Stimulated activated memory B cell treated with anti-CD40 and anti-IgM and Interleukin-4, amounts not matched to agents 10 μg/mL and 1 μg/mL and 100 μg/mL, for 72 hours (primary cell): ENCODE results near the gene UBL5.
"Not testable (repeated sequence)": the region's sequence is repeated elsewhere in the genome, so short reads cannot be mapped to it uniquely, and the experiment has no call there.

Experiments
- ATAC-seq: fragments of 150-1000 bp; cut with Tn5 transposase; 2 replicates; pipeline ENCODE4 v1.10.0; 2021
- H3K27ac Mint-ChIP-seq: one replicate; pipeline ENCODE4 v1.8.0; 2022; ENCODE audit warnings: mild to moderate bottlenecking, mixed read lengths
- H3K27me3 Mint-ChIP-seq: one replicate; pipeline ENCODE4 v1.8.0; 2022; ENCODE audit warnings: mixed read lengths
- H3K36me3 Mint-ChIP-seq: one replicate; pipeline ENCODE4 v1.8.0; 2022; ENCODE audit warnings: mixed read lengths
- H3K4me1 Mint-ChIP-seq: one replicate; pipeline ENCODE4 v1.8.0; 2022; ENCODE audit warnings: mixed read lengths
- H3K4me3 Mint-ChIP-seq: one replicate; pipeline ENCODE4 v1.8.0; 2022; ENCODE audit warnings: mild to moderate bottlenecking, moderate library complexity, mixed read lengths
- H3K9me3 Mint-ChIP-seq: one replicate; pipeline ENCODE4 v1.8.0; 2022; ENCODE audit warnings: mixed read lengths

Gene UBL5

GRCh38 chr19:9835507-9835949 lies 7.8 kb downstream of the UBL5 start:
- H3K27ac Mint-ChIP-seq: peak overlapping the region; percentile 88
- H3K27me3 Mint-ChIP-seq: no peaks in the 10 kb centered on the region
- H3K9me3 Mint-ChIP-seq: no peaks in the 10 kb centered on the region
- peak; percentile 31 for ATAC-seq
- H3K36me3 Mint-ChIP-seq: peaks cover 18% of the 10 kb centered on the region
- H3K4me1 Mint-ChIP-seq: peaks cover 23% of the 10 kb centered on the region
- peak overlapping the region; percentile 98 for H3K4me3 Mint-ChIP-seq

GRCh38 chr19:9836021-9836420 lies 8.3 kb downstream of the UBL5 start:
- peak overlapping the region; percentile 98 for H3K4me3 Mint-ChIP-seq
- H3K27ac Mint-ChIP-seq: peak overlapping the region; percentile 48
- no peaks in the 10 kb centered on the region for H3K27me3 Mint-ChIP-seq
- no peak for ATAC-seq
- H3K9me3 Mint-ChIP-seq: no peaks in the 10 kb centered on the region
- peaks cover 20% of the 10 kb centered on the region for H3K36me3 Mint-ChIP-seq
- H3K4me1 Mint-ChIP-seq: peaks cover 23% of the 10 kb centered on the region

GRCh38 chr19:9838324-9838723 lies 10.6 kb downstream of the UBL5 start:
- Mint-ChIP-seq H3K27me3 (no peaks in the 10 kb centered on the region), H3K36me3 (peaks cover 43% of the 10 kb centered on the region), H3K4me3 (no peak overlapping the region), H3K9me3 (no peaks in the 10 kb centered on the region), H3K27ac (no peak overlapping the region), H3K4me1 (peaks cover 34% of the 10 kb centered on the region)
- no peak for ATAC-seq

DNA sequence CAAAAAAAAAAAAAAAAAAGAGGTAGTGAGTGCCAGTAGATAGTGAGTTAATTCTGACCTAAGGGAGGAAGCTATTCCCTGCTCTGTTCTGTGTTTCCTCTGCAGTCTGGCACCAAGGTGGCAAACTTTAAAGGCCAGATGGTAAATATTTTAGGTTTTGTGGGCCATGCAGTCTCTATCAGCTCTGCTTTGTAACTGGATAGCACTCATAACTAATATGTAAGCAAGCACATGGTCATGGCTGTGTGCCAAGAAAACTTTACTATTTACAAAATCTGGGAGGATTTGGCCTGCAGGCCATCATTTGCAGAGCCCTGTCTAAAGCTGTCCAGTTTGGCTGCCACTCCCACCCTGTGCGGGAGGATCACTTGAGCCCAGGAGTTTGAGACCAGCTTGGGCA lies 11.7 kb downstream of the UBL5 start:
- no peak for ATAC-seq
- Mint-ChIP-seq H3K4me1 (peaks cover 30% of the 10 kb centered on the region), H3K36me3 (peaks cover 54% of the 10 kb centered on the region), H3K4me3 (no peak overlapping the region), H3K9me3 (no peaks in the 10 kb centered on the region), H3K27me3 (no peaks in the 10 kb centered on the region), H3K27ac (no peak overlapping the region)

DNA sequence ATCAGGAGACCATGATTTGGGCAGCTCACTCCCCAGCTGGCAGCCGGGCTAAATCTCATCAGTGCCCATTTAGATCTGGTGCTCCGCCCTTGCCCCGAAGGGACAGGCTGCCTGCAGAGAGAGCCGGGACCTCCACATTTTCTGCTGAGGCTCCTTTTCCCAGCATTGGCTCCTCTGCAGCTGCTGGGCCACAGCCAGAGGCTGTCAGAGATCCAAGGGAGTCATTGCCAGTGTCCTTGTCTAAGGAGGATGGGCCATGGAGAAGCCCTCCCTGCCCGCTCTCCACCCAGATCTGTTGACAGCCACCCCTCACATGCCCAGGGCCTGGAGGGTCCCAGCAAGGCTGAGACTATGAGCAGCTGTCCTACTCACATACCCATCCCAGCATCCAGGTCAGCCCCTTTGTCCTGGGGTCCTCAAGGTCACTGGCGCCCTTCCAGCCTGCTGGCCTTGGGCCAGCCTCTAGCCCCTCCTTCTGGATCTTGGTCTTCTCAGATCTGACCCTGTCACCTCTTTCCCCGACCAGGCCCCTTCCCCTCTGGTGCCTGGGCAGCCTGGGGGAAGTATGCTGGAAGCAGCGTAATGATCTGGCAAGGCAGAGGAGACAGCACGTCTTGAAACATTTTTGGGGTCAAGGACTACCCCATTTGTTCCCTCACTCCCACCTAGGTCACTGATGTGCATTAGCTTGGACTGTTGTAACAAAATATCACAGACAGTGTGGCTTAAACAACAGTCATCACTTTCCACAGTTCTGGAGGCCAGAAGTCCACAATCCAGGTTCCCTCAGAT lies 15.3 kb downstream of the UBL5 start:
- no peaks in the 10 kb centered on the region for H3K27me3 Mint-ChIP-seq
- no peaks in the 10 kb centered on the region for H3K9me3 Mint-ChIP-seq
- no peak for ATAC-seq
- H3K36me3 Mint-ChIP-seq: peaks cover 81% of the 10 kb centered on the region
- H3K4me3 Mint-ChIP-seq: no peak overlapping the region
- no peak overlapping the region for H3K27ac Mint-ChIP-seq
- H3K4me1 Mint-ChIP-seq: peaks cover 33% of the 10 kb centered on the region

GRCh38 chr19:9843626-9844273 lies 16.0 kb downstream of the UBL5 start:
- ATAC-seq, H3K27ac Mint-ChIP-seq, H3K4me3 Mint-ChIP-seq, H3K27me3 Mint-ChIP-seq, H3K9me3 Mint-ChIP-seq: not testable (repeated sequence)
- Mint-ChIP-seq H3K36me3 (peaks cover 78% of the 10 kb centered on the region), H3K4me1 (peaks cover 32% of the 10 kb centered on the region)

GRCh38 chr19:9847087-9847671 lies 19.5 kb downstream of the UBL5 start:
- no peak overlapping the region for H3K27ac Mint-ChIP-seq
- no peak for ATAC-seq
- H3K4me1 Mint-ChIP-seq: peaks cover 19% of the 10 kb centered on the region
- H3K36me3 Mint-ChIP-seq: peaks cover 52% of the 10 kb centered on the region
- H3K4me3 Mint-ChIP-seq: no peak overlapping the region
- H3K9me3 Mint-ChIP-seq: no peaks in the 10 kb centered on the region
- no peaks in the 10 kb centered on the region for H3K27me3 Mint-ChIP-seq

DNA sequence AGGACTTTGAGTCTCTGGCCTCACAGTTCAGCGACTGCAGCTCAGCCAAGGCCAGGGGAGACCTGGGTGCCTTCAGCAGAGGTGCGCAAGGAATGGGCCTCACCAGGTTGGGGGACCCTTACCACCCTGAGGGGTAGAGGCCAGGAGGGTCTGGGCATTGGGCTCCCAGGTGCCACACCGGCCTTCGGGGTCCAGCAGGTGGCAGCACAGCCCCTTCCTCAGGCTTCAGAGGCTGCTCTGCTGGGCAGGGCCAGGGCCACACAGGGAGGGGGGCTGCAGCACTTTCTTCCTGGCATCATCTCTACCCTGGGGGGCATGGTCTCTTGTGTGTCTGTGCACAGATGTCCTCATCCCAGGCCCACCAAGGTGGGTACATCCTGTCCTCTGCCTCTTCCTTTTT lies 20.3 kb downstream of the UBL5 start:
- H3K27ac Mint-ChIP-seq: no peak overlapping the region
- H3K4me1 Mint-ChIP-seq: peaks cover 18% of the 10 kb centered on the region
- no peak overlapping the region for H3K4me3 Mint-ChIP-seq
- peaks cover 51% of the 10 kb centered on the region for H3K36me3 Mint-ChIP-seq
- peak; percentile 28 for ATAC-seq
- H3K27me3 Mint-ChIP-seq: no peaks in the 10 kb centered on the region
- no peaks in the 10 kb centered on the region for H3K9me3 Mint-ChIP-seq

- ATAC-seq: no peak
- Mint-ChIP-seq H3K9me3 (peaks cover 1% of the 10 kb centered on the region), H3K27ac (no peak overlapping the region)
Observed at GRCh38 chr19:9848762-9849161, 21.0 kb downstream of the UBL5 start.

GRCh38 chr19:9849791-9850190 lies 22.1 kb downstream of the UBL5 start:
- Mint-ChIP-seq H3K27me3 (no peaks in the 10 kb centered on the region), H3K27ac (no peak overlapping the region), H3K9me3 (peaks cover 4% of the 10 kb centered on the region), H3K4me1 (peaks cover 16% of the 10 kb centered on the region), H3K36me3 (peaks cover 44% of the 10 kb centered on the region), H3K4me3 (no peak overlapping the region)
- ATAC-seq: no peak

More at GRCh38 chr19:9848762-9849161, 21.0 kb downstream of the UBL5 start:
- Mint-ChIP-seq H3K4me1 (peaks cover 18% of the 10 kb centered on the region), H3K27me3 (no peaks in the 10 kb centered on the region), H3K4me3 (no peak overlapping the region), H3K36me3 (peaks cover 48% of the 10 kb centered on the region)

- H3K27me3 Mint-ChIP-seq: no peaks in the 10 kb centered on the region
- H3K4me1 Mint-ChIP-seq: peaks cover 10% of the 10 kb centered on the region
- no peak for ATAC-seq
- no peak overlapping the region for H3K27ac Mint-ChIP-seq
- H3K4me3 Mint-ChIP-seq: no peak overlapping the region
- H3K36me3 Mint-ChIP-seq: peaks cover 38% of the 10 kb centered on the region
- H3K9me3 Mint-ChIP-seq: peaks cover 4% of the 10 kb centered on the region
Observed at GRCh38 chr19:9850235-9850959, 22.7 kb downstream of the UBL5 start.

DNA sequence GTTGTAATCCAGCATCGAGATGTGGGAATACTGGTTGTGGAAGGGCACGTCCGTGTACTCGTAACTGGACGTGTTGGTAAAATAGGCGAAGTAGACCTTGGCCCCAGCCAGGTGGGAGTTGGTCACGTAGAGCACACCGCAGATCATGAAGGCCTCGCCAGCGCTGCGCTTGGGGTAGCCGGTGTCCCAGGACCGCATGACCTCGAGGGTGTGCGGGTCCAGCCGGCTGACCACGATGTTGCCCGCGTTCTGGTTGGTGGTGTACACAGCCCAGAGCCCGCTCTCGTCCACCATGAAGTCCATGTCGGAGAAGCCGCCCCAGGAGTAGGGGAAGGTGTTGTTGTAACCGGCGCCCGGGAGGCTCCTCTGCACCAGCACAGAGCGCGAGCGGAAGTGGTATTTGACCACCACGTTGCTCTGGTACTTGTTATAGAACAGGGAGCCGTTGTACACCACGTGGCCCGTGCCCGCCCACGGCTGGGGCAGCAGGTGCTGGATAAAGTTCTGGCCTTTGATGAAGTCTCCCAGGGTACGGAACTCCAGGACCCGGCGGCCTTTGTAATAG lies 26.6 kb downstream of the UBL5 start:
- Mint-ChIP-seq H3K4me1 (peaks cover 22% of the 10 kb centered on the region), H3K9me3 (peaks cover 4% of the 10 kb centered on the region), H3K27me3 (peaks cover 4% of the 10 kb centered on the region), H3K27ac (no peak overlapping the region), H3K4me3 (no peak overlapping the region), H3K36me3 (peaks cover 22% of the 10 kb centered on the region)
- ATAC-seq: no peak

GRCh38 chr19:9856609-9857008 lies 28.9 kb downstream of the UBL5 start:
- peaks cover 22% of the 10 kb centered on the region for H3K4me1 Mint-ChIP-seq
- H3K9me3 Mint-ChIP-seq: peaks cover 4% of the 10 kb centered on the region
- H3K27me3 Mint-ChIP-seq: peaks cover 15% of the 10 kb centered on the region
- H3K4me3 Mint-ChIP-seq: no peak overlapping the region
- peaks cover 22% of the 10 kb centered on the region for H3K36me3 Mint-ChIP-seq
- ATAC-seq: no peak
- no peak overlapping the region for H3K27ac Mint-ChIP-seq

DNA sequence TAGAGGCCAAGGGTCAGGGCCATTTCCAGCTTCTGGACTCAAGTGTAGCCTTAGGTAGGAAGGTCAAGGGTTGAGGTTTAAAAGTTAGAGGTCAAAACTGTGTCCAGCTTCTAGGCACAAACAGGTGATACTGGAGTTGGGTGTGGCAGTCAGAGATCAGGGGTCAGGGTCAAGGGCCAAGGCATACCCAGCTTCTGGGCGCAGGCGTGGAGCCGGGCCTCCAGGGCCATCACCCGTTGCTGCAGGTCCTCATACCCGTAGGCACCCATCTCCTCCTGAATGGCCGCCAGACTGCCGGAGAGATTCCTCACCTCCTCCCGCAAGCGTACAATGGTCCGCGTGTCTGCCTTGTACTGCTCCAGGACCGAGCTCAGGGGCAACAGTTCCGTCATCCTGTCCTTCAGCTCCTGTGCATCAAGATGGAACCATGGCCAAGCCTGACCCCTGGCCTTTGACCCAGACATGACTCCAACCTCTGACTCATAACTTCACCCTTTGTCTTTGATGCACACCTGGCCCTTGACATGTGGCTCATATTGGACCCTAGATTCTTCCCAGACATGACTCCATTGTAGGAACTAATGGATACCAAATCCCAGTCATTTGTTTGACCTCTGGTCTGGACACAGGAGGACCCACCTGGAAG lies 29.5 kb downstream of the UBL5 start:
- Mint-ChIP-seq H3K4me3 (no peak overlapping the region), H3K27ac (no peak overlapping the region)

More for the DNA sequence above, 29.5 kb downstream of the UBL5 start:
- Mint-ChIP-seq H3K9me3 (peaks cover 4% of the 10 kb centered on the region), H3K36me3 (peaks cover 18% of the 10 kb centered on the region), H3K4me1 (peaks cover 22% of the 10 kb centered on the region), H3K27me3 (peaks cover 21% of the 10 kb centered on the region)
- no peak for ATAC-seq
